Hematopoietic multipotent progenitor cell treated with erythropoietin and hydrocortisone succinate and interleukin-3 and kit ligand, for 17 days (in vitro differentiated cells): ENCODE measurements around the gene CHCHD3.

Experiments
- DNase-seq: peaks from one replicate; pipeline ENCODE4 v3.0.0-alpha.2; 2015; ENCODE audit warnings: low spot score

Gene CHCHD3

DNA sequence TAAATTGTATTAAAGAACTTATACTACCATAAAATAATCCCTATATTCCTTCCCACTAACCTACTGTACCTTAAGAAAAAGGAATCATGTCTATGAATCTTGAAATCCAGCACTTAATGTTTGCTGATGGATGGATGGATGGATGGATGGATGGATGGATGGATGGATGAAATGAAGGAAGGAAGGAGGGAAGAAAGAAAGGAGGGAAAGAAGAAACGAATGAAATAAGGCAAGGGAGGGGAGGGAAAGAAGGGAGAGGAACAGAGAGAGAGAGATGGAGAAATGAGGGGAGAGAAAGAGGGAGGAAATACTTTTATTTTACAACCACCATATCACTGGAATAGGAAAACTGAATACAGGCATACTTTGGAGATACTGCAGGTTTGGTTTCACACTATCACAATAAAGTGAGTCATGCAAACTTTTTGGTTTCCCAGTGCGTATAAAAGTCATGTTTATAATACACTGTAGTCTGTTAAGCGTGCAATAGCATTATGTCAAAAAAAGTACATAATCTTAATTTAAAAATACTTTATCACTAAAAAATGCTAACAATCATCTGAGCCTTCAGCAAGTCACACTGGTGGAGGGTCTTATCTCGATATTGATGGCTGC, 219.8 kb downstream of the CHCHD3 start:
- DNase-seq = no peak

DNA sequence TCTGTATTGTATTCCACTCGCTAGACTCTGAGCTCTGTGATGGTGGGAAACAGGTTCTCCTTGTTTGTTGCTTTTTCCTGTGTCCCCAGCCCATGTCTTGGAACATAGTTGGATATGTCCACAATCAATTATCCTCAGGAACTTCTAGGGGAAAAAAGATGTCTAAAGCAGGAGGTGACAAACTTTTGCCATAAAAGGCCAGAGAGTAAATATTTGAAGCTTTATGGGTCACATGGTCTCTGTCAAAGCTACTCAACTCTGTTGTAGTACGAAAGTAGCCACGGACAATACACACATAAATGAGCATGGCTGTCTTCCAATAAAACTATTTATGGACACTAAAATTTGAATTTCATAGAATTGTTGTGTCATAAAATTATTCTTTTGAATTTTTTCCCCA, 220.5 kb downstream of the CHCHD3 start:
- DNase-seq = no peak

DNA sequence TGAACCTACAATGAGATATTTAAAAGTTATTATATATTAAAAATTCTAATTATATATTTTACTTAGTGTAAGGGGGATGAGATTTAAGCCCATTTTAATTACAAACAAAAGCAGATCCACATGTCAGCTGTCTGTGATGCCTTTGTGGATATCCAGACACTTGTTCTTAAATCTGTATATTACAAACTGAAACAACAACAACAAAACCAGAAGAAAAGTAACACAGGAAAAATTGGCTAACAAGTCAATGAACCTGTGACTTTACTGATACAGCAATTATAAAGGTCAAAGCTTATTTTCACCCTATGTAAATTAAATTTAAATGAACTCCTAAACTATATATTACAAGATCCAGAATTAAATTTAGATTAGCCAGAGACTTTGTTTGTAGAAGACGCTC, 222.7 kb downstream of the CHCHD3 start:
- no peak for DNase-seq

DNA sequence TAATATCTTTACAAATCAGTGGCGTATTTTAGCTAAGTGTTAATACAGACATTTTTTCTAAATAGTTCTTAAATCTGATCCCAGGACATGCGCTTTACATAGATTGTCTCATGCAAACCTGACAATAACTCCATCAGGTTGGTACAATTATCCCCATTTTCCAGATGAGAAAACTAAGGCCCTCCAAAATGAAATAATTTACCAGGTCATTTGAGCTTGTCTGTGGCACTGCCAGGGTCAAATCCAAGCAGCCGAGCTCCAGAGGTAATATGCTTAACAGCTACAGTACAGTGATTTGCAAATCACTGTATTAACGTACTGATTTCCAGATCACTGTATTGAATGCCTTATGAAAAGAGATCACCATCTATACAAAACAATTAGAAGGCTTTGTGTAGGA, 223.1 kb downstream of the CHCHD3 start:
- DNase-seq = no peak

DNA sequence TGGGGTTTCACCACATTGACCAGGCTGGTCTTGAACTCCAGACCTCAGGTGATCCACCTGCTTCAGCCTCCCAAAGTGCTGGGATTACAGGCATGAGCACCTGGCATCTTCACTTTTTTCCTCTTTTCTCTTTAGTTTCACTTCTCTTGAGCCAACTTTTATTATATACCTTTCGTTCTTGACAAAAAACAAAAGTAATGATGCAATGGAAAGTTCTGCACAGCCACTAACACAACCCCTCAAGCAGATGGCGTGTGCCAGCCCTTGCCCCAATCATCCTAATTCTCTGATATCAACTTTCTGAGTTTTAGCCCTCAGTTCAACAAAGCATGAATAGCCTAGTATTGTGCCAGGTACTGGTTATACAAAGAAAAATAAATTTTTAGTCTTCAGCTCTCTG, 223.6 kb downstream of the CHCHD3 start:
- no peak for DNase-seq

DNA sequence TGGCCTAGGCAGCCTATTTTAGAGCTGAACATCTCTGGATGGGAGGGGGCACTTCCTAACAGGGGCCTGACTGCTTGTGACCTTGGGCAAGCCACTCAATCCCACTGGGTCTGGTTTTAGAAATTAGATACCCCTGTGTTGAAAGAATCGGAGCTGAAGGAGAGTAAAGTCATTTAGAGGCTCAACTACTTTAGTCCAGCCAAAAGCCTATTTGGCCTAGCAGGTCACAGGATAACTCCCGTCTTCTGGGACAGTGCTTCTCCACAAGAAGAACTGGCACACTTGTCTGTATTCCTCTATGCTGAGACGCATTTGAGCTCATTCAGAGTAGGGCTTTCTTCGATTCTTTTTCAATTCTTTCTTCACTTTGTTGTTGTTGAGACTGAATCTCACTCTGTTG, 224.2 kb downstream of the CHCHD3 start:
- no peak for DNase-seq

DNA sequence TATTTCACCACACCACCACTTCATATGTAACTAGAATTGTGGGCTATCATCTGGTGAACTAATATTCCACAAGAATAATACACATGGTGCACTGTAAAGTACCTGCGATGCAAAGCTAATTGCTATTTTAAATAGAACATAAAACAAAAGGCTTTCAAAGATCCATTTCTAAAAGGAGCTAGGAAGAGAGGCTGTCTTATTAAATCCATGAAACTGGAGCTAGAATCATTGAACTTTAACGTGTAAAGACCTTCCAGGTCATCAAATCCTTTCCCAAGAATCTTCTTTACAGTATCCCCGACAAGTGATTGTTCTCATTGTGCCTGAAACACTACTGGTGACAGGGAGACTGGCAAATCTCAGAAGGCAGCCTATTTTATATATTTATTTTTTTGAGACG, 224.9 kb downstream of the CHCHD3 start:
- no peak for DNase-seq

DNA sequence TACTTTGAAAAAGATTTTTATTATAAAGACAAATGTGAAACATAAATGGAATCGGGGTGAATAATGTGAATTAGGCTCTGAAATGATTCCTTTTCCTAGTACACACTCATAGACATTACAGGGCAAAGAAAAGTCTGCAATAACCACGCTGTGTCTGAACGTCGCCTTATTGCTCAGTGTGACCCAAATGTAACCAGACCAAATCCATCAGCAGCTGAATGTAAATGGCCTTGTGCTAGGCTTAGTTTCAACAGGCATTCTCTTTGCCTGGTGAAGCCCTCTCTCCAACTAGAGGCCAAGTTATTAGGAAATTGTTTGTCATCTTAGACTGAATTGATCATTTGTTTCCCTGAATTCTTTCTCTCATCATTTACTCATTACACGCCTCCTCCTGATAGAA, 225.5 kb downstream of the CHCHD3 start:
- DNase-seq = no peak

DNA sequence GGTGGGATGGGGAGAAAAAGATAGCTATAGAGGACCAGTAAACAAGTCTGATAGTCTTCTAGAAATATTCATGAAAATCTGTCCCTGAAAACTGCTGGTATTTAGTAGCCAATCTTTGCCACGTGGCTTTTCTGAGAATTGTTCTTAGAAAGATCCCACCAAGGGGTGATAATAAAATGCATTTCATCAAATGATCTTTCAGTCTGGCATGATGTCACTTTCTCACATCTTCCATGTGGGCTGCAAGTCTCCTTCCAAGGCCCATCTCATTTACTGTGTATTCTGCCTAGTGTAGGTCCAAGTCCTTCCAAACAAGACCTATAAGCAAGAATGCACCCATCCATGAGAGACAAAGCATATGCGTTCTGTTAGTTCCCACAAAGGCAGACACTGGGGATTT, 226.0 kb downstream of the CHCHD3 start:
- DNase-seq = no peak

DNA sequence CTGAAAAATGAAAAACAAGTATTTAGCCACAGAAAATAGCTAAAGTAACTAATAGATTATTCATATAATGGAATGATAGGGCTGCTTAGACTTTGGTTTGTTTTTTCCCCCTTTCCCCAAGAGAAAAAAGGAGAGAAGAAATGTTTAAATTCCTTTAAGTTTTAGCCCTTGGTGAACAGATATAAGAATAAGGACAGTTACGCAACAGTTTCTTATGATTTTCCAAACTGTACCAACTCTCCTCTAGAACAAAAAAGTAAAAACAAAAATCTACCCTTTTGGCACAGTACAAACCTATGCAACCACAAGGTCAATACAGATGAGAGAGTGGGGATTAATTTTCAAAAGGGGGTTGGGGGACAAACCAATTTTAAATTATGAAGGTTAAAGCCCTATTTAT, 227.7 kb downstream of the CHCHD3 start:
- DNase-seq = no peak

DNA sequence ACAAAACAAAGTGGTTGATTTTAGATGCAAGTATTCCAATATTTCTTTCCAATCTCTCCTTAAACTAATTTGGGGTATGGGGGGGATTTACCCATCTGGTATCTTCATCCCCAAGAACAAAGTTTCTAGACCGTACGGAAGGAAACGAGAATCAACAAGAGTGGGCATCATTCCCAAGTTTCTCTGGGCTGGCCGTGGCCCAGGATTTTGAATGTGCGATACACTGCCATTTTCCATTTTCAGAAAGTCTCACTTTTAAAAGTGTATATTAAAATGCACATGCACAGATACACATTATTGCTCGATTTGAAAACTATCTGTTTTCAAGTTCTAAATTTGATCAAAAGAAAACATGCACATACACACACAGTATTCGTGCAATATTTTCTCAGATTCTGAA, 234.5 kb downstream of the CHCHD3 start:
- no peak for DNase-seq

DNA sequence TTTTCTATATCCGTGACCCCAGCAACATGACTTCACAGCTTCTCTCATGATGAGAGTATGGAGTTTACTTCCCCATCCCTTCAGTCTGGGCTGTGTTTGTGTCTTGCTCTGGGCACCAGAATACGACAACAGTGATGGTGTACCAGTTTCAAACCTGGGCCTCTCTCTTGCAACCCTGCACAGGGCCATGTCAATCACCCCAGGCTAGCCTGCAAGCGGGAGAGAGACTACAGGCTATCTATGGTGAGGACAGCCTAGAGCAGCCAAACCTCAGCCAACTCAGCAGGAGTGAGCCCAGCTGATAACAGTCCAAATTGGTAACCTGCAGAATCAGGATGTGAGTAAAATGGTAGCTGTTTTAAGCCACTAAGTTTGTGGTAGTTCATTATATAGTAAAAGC, 235.8 kb downstream of the CHCHD3 start:
- no peak for DNase-seq

DNA sequence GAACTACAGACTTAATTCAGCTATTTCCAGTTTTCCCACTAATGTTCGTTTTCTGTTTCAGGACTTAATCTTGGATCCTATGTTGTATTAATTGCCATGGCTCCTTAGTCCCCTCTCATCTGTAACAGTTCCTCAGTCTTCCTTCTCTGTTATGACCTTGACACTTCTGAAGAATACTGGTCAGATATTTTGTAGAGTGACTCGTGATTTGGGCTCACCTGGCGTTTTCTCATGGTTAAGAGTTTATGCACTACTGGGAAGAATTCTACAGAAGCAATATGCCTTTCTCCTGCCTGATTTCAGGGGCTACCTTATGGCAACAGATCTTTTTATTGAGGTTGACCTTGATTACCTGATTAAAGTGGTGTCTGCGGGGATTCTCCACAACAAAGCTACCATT, 239.4 kb downstream of the CHCHD3 start:
- no peak for DNase-seq

DNA sequence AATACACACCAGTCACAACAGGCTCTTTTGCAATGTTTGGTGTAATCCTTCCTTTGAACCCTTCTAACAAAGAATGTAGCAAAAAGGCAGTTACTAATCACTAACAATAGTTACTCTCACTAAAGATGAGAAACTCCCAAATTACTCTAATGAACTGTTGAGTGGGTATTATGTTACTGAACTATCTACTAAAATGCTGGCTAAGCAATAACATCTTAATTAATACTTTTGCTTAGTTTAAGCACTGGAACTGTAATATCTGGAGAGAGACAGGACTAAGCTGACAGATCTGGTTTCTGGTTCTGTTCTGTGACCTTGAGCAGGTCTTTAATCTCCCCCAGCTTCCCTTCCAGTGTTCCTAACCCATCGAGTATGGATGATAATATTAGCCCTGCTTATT, 241.7 kb downstream of the CHCHD3 start:
- no peak for DNase-seq

DNA sequence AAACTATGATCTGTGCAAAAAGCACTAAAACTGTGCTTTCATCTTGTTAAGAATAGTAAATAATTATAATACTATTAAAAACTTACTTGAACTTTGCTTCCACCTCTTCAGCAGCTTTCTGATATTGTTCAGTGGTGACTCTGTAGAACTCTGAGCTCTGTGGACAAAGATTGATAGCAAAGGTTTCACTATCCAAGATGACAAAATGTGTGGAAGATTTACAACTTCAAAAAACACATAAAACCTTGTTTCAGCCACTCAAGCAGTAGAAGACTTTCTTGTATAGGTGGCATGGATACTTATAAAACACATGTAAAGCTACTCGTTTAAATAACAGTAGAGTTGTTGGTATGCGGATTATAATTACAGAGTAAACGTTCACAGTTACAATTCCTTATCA, 243.6 kb downstream of the CHCHD3 start:
- DNase-seq = no peak

DNA sequence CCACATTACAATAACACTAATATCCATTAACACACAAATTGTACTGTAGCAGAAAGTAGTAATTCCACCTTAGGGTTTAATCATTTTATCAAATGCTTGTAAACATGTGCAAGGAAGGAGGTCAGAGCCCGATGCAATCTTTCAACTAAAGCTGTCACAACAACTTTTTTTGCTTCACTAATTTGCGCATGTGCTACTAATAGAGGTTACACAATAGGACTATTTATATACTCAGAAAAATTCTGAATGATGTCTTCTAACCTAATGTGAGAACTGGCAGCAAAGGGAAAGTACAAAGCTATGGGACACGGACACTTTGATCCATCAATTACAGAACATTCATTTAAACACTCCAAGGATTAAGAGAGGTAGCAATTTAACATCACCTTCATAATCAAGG, 244.4 kb downstream of the CHCHD3 start:
- no peak for DNase-seq

DNA sequence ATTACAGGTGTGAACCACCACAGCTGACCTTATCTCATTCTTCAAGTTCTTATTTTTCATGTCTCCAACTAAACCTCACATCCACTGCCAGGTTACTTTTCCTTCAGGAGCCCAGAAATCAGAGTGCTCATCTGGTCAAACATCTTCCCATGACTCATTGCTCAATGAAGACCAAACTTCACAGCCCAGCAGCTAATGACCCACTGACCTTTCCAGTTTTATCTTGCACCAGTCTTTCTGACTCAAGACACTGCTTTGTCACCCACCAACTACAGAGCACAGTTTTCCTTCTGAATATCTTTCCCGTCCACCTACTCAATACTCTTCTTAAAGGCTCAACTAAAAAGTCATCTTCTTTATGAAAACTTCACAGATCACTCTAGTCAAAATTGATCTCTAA, 245.1 kb downstream of the CHCHD3 start:
- DNase-seq = no peak

DNA sequence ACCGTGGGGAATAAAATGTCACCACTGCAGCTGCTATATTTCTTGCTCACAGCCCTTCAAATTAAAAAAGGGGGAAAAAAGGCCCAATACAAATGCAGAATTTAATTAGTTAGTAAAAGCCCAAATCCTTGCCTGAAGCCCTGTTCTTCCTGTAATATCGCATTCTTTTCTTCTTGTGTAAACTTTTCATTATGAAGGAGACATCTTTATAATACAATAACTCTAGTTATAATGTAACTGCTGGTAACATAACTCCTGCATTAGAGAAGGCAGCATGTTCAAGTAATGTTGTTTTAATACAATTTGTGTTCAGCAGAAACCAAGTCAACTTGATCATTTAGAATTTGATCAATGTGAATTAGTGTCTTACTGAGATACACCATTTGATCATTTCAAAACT, 250.9 kb downstream of the CHCHD3 start:
- DNase-seq = no peak

DNA sequence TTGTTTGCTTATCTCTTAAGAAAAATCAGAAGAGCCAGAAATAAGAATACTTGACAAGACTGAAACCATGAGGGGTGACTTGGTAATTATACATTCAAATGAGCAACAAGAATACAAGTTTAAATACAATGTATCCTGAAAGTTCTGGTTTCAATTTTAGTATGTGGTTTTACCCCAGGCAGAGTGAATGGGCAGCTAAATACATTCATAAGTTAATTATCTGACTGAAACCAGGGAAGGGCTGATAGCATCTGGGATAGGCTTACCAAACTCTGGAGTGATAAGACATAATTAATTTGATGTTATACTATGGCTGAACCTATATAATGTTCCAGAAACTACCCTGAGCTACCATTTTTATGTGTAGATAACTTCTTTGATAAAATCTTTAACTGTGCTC, 253.4 kb downstream of the CHCHD3 start:
- DNase-seq = no peak

DNA sequence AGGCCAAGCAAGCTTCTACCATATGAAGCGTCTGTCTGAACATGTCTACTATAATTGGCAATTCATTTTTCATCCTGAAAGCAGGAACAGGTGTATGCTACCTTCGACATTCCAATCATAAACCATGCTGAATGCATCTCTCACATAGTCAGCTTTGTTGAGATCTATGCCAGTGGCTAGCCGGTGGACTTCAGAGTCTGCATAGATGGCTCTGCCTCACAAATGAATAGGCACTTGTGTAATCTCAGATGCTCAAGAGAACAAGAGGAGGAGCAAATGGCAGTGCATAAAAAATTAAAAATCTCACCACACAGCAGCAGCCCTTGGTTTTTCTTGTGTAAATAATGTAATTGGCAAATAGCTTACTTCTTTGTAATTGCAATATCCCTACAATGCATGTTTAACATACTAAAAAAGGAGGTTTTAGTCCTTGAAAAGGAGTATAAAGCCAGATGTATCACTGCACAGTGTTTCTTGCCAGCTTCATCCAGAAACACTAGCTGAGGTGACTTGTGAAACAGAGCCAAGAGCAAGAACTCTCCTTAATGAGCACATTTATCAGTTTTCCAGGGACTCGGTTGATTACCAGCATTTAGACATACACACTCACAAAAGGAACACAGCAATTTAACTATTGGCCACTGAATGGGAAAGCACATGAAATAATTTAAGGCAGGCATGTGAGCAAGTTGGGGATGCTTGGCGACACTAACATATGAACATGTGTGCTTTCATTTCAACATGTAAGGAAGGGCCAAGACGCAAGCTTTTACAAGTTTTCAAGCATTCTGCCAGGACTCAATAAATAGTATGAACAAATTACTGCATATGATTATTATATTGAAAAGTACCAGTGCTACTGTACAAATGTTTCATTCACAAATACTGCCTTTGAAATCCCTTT, 255.7 kb downstream of the CHCHD3 start:
- no peak for DNase-seq

DNA sequence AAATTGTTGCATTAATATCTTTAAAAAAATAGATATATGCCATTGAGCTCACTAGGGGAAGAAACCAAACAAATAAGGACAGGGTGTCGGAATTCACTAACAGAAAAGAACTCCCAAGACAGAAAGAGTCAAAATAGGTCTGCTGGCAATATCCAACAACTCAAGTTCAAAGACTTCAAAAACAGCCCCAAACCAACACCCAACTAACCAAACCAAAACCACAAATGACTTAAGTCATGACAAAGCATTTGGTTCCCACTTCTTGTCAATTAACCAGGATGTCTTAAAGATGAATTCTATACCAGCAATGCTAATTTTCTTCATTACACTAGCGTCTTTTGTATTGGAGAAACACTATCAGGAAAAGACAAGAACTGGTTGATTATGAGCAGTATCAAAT, 256.7 kb downstream of the CHCHD3 start:
- no peak for DNase-seq

DNA sequence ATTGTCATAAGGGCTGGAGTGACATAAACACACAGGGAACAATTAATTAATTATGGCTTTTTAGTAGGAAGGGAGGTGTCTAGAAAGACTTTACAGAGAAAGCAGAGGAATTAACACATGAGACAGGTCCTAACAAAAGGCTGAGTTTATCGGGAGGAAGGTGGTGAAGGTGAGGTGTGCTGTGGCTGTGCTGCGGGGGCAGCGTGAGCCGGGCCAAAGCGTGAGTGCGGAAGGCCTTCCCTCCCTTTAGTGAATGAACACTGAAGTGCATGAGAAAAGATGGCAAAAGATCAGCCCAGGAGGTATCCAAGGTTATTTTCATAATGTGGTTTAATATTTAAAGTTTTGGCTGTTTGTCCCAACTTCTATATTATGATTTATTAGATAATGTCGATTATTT, 262.2 kb downstream of the CHCHD3 start:
- DNase-seq = no peak

DNA sequence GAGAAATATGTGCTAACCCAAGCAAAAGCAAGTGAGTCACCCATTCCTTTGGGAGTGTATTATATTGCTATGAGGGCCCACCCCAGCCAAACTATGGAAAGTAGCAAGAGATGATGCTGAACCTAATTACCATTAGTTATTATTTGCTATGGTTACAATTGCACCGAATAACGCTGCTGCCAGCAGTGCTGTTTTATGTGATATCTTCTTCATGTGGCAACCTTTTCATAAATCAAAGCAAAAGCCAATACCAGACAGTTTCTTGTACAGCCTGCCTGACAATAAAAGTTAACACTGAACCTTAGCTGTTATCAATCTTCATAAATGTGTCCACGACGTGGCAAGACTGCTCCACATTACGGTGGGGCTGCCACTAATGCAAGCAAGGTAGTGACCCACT, 263.9 kb downstream of the CHCHD3 start:
- DNase-seq = no peak
